ENCODE data around the gene DUOX1. TPM values are rescaled to one million over a fixed set of nuclear protein-coding genes. Genes with fewer than 3 reads are reported as not detected.
"Not testable (repeated sequence)": the region's sequence is repeated elsewhere in the genome, so short reads cannot be mapped to it uniquely, and the experiment has no call there.

Gene DUOX1
- total RNA-seq, 1 donor from 2014 or later, result 32.5 TPM

DNA sequence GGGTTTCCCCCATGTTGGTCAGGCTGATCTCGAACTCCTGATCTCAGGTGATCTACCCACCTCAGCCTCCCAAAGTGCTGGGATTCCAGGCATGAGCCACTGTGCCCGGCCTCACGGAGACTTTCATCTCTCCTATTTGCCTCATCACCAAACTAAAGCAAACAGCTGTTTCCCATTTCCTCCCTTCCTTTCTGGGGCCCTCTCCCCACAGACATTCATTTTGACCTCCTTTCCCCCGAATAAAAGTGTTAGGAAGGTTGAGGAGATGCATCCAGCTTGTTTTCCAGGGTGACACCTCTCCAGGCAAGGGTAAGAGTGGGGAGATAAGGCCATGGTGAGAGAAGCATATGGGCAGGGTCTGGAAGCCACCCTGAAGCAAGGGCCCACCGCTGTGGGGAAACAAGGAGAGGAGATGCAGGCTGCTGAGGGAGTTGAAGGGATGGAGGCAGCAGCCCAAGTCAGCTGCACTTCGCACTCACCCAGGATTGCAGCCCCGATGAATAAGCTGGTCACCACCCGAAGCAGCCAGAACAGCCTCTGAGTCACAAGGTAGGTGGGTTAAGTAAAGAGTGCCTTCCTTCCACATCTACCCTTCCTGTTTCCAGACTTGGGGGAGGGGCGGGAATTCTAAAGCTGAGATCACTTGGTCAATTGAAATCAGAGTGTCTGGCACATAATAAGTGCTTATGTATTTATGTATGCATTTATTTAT, 7.9 kb upstream of the DUOX1 start:
- no peak for DNase-seq

DNA sequence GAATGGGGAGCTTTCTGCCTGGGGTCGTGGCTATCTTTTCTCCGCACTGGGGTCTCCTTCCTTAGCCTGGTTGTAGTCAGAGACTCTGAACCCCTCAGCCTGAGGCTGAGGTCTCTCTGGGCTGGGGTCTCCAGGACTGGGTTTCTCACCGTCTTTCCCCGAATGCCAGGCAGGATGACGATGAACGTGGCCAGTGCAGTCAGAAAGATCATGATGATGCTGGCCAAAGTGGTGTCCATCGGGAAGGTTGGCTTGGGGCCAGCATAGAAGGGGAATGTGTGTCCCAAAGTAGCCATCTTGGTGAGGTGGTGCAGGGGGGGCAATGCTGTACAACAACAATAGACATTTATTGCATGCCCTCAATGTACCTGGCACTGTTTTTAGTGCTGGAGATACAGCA, 7.1 kb upstream of the DUOX1 start:
- DNase-seq, result no peak

DNA sequence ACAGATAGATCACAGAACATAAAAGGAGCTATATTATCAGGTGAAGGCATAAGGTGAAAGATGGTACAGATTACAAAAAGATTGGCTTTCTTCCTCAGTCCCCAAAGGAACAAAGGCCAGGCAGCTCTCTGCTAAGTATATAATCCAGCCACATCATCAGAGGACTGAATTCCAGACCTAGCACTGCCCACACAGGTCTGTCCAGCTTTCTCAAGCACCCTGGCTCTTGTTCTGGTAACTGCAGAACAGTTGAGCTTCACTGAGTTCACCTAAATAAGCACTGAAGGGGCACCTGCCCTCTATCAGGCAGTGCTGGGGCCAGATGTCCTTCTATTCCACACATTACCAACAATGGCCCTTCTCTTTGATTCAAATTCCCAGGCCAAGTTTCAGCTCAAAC, 6.4 kb upstream of the DUOX1 start:
- no peak for DNase-seq

DNA sequence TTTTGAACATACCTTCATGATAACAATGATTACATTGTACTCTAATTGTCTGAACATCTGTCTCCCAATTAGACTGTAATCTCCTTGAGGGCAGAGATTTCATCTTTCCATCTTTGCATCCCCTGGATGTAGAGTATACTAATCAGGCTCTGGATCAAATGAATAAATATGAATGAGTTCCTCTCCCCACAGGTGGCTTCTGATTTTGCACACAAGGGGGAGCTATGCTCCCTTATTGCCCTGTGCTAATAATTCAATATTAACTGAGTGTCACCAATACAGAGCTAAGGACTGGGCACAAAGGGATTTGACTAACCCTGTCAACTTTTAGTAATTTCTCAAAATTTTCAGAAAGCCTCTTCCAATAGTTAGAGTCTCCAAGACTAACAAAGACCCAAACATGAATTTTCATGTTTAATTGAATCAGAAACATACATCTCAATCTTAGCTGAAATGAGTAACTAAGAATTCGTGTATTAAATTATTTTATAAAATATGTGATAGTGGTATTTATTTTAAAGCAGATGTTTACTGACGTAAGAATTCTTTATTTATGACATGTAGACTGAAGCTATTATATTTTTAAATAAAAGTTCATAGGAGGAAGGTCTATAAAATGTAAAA, 3.1 kb upstream of the DUOX1 start:
- peak; percentile 20 for DNase-seq

DNA sequence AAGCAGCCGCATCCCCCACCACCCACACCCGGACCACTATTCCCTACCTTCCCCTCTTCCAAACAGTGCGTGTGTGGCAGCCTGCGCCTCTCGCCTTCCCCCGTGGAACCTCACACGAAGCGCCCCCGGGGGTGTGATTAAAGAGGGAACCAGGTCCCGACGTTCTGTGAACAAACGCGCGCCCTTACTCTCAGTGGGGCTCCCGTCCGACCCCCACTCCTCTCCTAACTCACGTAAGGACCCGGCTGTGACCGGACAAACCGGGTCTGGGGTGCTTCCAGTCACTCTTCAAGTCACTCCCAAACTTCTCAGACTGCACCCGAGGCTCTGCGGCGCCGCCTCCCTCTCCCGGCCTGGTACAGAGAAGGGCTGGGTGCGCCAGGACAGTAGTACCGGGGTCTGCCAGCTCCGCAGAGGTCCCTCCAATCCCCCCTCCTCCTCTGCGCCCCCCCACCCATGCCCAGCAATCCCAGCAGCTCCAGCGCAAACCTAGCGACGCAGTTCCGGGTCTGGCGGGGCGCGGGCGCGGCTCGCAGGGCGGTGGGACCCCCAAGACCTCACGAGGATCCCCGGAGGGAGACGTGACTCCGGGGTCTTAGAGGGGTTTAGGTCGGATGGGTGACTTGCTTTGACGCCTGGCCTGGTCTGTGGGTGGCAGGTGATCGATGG, 689 bp upstream of the DUOX1 start:
- no peak for DNase-seq

DNA sequence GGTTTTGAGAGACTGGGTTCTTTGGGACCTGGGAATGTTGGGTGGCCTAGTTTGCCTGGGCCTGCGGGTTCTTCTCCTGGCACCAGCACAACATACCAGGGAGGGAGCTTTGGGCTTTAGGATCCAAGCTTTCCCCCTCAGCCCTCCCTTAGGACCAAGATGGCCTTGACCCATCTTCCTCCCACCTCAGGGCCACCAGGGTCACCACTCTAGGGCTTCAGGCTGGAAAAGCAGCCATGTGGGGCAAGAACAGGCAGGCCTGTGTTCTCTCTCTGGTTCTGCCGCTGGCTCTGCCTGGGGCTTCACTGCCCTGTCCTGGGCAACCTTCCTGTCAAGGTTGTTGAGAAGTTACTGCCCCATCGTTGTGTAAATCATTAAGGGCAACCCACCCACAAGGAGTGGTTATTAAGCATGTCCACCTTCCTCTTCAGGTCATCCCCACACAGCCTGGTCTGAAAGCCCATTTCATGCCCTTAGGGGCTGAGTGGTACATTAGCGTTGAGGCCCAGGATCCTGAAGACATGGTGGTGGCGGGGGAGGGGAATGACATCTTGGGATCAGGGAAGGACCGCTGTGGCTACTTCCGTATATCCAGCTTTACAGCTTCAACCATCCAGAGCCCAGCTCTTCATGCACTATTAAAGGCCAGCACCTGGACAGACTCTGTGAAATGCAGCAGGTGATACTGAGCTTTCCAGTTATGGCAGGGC, 652 bp downstream of the DUOX1 start:
- no peak for DNase-seq

DNA sequence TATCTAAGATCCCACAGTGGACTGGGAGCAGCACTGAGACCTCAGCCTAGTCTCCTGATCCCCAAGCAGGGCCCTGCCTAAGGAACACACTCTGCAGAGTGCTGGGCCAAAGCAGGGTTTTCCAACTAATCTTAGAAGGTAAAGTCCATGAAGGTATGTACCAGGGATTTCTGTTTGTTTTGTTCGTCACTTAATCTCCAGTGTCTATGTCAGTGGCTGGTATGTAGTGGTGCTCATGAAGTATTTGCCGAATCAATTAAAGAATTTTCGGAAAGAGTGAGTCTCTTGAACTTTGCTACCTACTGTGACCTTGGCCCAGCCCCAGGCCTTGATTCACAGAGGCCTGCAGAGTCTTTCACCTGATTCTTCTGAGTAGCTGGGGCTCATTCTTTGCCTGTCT, 1.7 kb downstream of the DUOX1 start:
- DNase-seq, result no peak

DNA sequence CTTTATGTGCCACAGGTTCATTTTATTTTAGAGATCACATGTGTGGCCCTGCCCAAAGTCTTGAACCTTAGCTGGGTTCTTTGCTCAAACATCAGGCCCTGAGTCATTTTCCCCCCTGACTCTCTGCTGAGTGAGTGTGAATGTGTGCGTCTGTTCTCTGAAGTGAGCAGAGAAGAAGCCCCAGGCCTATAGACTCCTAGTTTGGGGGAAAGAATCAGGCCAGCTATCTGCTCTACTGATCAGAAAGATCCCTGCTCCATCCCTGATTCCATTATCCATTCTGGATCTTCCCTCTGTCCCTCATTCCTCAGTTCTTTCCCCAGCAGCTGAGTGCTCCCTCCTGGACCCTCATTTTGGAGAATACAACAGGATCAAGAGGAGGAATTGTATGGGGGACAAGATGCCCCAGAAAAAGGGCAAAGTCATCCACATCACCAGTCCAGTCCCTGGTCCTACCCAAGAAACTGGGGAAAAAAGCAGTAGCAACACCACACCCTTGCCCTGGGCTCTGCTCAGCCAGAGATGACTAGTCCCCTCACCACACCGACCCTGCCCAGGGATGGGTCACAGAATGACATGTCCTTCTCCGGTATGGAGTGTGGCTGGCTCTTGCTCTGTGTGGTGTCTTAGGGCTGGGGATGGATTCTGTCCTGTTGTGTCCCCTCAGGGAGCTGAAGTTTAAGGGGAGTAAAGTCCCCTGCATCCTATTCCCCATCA, 3.2 kb downstream of the DUOX1 start:
- DNase-seq, result no peak

DNA sequence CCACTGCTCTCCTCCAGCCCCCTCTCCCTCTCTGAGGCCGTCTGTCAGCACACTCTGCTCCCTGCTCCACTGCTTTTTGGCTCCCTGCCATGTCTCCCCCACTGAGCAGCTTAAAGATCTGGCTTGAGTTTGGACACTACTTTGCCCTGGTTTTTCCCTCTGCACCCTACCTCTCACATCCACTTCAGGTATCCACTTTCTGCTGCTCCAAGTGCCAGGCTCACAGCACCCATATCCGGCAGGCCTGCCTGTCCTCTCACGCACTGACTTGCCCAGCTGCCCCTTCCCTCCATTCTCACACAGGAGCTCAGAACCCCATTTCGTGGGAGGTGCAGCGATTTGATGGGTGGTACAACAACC, 3.7 kb downstream of the DUOX1 start:
- no peak for DNase-seq

DNA sequence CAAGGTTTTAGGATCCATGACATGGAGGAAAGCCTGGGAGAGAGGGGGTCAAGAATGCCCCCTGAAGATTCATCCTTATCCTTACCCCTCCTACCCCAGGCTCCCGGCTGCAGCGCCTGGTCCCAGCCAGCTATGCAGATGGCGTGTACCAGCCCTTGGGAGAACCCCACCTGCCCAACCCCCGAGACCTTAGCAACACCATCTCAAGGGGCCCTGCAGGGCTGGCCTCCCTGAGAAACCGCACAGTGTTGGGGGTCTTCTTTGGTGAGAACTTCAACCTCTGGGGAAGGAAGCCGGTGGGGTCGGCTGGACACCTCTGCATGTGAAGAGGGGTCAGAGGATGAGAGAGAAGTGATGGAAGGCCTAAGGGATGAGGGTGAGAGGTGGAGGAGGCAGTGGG, 4.3 kb downstream of the DUOX1 start:
- DNase-seq, result no peak

DNA sequence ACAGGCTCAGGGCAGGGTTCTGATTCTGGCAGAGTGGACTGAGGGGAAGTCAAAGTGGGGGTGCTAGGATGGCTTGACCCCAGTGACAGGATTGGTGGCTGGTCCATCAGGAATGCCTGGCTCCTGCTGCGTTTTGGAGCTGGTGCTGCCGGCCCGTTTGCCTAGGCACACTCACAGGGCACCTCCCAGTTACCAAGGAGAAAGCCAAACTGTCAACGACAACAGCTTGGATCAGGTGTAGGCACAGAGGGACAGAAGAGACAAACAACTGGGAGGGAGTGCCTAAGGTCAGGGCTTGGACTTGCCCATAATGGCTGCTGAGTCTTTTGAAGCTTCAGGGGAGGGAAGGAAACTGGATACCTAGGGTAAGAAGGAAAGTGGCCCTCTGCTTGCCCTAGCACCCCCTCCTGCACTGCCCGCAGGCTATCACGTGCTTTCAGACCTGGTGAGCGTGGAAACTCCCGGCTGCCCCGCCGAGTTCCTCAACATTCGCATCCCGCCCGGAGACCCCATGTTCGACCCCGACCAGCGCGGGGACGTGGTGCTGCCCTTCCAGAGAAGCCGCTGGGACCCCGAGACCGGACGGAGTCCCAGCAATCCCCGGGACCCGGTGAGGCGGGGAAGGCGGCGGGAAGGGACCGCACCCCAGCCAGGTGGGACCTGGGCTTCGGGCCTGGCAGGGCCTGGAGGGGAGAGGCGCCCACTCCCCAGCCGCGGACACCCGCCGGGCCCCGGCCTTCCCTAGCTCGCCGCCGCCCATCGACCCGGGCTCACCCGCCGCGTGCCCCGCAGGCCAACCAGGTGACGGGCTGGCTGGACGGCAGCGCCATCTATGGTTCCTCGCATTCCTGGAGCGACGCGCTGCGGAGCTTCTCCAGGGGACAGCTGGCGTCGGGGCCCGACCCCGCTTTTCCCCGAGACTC, 5.1 kb downstream of the DUOX1 start:
- no peak for DNase-seq

DNA sequence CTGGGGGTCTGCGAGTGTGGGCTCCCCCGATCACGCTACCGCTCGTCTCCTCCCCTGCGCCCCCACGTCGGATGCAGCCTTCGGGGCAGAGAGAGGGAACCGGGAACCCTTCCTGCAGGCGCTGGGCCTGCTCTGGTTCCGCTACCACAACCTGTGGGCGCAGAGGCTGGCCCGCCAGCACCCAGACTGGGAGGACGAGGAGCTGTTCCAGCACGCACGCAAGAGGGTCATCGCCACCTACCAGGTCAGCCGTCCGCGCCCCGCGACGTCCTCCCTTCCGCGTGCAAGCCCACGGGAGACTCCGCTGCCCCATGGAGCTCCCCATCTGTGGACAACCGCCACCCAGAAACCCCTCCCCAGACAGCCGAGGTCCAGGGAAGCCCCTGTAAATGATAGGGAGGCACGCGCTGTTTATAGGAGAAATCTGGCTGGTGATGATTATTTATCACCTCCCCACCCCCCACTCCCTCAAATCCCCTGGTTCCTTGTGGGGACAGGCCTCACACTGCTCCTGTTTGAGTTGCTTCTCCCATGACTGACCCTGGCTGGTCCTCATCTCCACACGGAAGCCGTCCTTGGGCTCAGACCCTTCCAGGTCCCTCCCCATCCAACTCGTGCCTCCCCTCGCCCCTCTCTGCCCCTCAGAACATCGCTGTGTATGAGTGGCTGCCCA, 6.0 kb downstream of the DUOX1 start:
- not testable (repeated sequence) for DNase-seq

DNA sequence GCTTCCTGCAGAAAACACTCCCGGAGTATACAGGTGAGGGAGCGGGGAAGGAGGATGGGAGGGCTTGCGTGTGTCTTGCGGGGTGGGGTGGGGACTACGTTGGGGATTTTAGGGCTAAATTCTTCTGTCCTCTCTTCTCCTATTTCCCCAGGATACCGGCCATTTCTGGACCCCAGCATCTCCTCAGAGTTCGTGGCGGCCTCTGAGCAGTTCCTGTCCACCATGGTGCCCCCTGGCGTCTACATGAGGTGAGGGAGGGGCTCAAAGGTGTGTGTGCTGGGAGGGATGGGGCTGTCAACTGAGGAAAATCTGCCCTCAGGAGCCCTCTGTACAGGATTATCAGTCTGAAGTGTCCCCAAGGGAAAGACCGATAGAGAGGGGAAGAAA, 6.6 kb downstream of the DUOX1 start:
- DNase-seq, result no peak

DNA sequence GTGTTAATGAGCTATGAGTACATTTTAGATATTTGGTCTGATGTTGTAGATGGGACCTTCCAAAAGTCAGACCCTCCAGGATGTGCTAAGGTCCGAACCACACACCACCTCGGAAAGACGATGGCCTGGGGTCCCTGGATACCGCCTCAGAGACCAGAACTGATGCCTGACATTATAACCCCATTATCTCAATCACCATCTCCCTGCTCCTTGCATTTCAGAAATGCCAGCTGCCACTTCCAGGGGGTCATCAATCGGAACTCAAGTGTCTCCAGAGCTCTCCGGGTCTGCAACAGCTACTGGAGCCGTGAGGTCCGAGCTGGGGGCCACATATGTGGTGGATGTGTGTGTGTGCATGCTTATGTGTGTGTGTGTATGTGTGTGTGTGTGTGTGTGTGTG, 7.9 kb downstream of the DUOX1 start:
- DNase-seq, result no peak

DNA sequence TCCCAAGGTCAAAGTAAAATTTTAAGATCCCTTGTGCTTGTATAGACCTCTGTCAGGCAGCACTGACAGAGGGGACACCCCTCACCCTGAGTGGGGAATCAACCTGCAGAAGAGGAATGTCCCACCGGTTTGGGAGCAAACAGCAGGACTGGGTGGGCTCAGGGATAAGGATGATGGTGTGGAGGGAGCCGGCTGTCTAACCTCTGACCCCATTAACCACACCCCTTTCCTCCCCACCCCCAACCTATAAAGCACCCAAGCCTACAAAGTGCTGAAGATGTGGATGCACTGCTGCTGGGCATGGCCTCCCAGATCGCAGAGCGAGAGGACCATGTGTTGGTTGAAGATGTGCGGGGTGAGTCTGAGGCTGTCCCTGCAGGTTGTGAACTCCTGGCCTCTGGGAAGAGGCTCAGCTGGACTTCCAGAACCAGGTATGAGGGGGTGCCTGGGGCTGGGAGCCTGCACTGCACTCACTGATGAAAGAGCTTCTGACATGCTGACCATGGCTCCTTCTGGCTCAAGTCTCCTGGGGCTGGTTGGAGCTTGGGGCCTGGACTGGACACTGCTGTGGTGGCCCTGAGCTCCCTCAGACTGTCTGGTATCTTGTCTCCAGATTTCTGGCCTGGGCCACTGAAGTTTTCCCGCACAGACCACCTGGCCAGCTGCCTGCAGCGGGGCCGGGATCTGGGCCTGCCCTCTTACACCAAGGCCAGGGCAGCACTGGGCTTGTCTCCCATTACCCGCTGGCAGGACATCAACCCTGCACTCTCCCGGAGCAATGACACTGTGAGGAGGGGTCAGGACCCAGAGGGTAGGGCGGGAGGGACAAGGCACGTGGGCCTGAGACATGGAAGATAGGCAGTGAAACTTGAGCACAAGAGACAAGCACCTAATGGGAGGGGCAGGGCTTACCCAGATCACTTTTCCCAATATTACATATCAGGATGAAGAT, 9.3 kb downstream of the DUOX1 start:
- no peak for DNase-seq

DNA sequence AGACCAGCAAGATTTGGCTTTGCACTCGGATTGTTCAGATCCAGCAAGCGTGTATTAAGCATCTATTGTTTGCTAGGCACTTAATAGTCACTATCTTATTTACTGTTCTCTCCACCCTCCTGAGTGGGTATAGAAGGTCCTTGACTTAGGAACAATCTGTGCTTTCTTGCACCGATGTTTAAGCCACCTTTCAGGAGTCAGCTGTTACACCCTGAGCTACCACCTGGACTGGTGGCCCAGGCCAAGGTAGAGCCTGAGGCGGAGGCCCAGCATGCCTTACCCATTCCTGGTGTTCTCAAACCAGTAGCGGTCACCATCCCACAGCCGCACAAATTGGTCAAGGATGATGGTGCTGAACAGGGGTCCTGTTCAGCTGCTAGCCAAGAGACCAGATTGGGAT, 10.0 kb downstream of the DUOX1 start:
- DNase-seq, result no peak

DNA sequence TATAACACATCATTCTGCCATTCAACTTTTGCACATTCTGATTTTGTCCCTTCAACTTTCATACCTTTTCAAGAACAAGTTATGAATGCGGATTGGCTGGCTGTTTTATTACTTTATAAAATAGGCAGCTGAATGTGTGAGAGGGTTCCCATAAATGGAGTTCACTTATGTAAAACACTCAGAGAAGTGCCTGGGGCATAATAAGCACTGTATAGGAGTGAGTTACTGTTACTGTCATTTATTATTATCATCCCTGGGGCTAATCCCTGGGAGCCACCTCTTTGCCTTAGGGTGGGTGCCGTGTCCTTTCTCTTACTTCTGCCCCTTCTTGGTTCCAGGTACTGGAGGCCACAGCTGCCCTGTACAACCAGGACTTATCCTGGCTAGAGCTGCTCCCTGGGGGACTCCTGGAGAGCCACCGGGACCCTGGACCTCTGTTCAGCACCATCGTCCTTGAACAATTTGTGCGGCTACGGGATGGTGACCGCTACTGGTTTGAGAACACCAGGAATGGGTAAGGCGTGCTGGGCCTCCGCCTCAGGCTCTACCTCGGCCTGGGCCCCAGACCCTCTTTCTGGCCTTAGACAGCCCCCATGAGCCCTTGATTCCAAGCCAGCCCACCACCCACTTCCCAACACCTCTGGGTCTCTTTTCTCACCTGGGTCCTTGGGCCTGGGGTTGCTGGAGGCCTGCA, 10.9 kb downstream of the DUOX1 start:
- DNase-seq, result no peak

DNA sequence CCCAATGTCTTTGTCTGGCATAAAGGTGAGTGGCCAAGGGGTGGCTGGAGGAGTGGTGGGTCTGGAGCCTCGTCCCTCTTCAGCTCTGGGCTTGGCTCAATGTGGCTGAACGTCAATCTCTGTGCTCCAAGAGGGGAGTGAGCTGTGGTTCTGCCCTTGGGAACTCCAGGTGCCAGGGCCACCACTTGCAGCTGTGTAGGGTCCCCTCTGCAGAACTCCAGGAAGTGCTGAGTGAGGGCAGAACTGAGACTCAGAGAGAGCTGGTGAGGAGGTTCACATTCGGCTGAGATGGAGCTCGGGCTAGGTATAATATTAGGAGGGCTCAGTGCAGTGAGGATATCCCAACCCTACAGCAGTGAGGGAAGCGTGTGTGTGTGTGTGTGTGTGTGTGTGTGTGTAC, 11.6 kb downstream of the DUOX1 start:
- no peak for DNase-seq

DNA sequence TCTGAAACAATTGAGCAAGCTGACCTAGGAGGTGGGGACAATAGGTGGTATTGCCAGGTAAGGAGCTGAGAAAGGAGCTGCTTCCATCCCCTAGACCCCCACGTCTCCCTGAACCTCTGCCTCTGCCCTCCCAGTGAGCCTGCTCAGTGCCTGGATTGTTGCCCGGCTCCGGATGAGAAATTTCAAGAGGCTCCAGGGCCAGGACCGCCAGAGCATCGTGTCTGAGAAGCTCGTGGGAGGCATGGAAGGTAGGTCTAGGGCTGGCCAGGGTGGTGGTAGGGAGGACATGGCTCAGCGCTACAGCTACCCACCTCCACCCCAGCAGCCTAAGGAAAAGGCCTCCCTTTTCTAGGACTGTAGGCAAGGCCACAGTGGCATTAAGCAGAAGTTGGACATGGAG, 13.3 kb downstream of the DUOX1 start:
- no peak for DNase-seq

Measured in tongue (tissue), 2 donors.